WTC11 (cell line): ENCODE measurements around the gene TMEM259.

Source experiments
- CREB1 ChIP-seq: sonication (generic); formaldehyde crosslinking; IDR thresholded peaks from 2 replicates; pipeline ENCODE4 v1.8.0; 2023; ENCODE audit warnings: mild to moderate bottlenecking, missing genetic modification reagents
- CTCF ChIP-seq: fragments of 200-600 bp; IDR thresholded peaks from 2 replicates; pipeline ENCODE4 v1.8.0; 2022; ENCODE audit warnings: antibody characterized with exemption
- FOXP1 ChIP-seq: sonication (generic); formaldehyde crosslinking; IDR thresholded peaks from 2 replicates; pipeline ENCODE4 v1.8.0; 2022; ENCODE audit warnings: missing genetic modification reagents, mild to moderate bottlenecking, moderate library complexity, borderline replicate concordance
- MAX ChIP-seq: sonication (generic); formaldehyde crosslinking; IDR thresholded peaks from 2 replicates; pipeline ENCODE4 v1.8.0; 2022; ENCODE audit warnings: mild to moderate bottlenecking, missing genetic modification reagents

DNA sequence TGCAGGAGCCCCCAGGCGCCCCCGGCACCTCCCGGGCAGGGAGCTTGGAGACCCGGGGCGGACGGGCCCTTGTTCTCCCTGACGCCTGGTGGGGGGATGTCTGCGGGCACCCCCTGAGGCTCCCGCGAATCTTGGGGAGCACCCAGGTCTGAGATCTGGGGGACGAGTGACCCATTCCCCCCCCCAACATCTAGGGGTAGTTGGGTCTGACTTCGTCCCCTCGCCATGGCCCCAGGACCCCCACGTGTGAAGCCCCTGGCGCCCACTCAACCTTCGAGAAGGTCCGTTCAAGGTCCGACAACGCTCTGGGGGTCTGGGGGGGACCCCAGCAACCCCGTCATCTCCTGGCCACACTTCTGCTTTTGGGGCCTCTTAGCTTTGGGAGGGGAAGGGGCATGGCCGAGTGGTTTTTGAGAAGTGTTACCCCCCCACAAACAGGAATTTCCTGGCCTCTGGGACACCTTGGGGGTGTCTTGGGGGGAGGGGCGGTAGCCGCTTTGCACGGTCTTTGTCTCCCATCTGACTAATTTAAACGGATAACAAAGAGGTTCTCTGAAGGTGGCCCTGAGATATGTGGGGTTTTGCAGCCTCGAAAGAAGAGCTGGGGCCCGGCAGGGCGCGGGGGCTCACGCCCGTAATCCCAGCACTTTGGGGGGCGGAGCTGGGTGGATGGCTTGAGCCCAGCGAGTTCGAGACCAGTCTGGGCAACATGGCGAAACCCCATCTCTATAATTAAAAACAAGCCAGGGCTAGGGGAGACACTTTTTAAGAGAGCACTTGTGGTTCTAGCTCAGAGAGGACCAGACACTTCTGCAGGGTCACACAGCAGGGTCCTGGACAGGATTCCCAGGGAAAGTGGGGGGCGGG lies 6.1 kb upstream of the TMEM259 start:
- TF ChIP-seq MAX (CRISPR knock-in tag), result no peak
- TF ChIP-seq CTCF, result no peak
- no peak for TF ChIP-seq CREB1 (CRISPR knock-in tag)
- no peak for TF ChIP-seq FOXP1 (CRISPR knock-in tag)
